Kidney (tissue), 14 donors: ENCODE measurements around the gene MAD1L1. TPM values are rescaled to one million over a fixed set of nuclear protein-coding genes. Genes with fewer than 3 reads are reported as not detected.
A peak's percentile ranks its signal among the peaks of the same experiment; 100 is the strongest.

ENCODE experiments used
- DNase-seq, 5 donors: peaks; one replicate each; pipeline ENCODE4 v3.0.0-alpha.2; 2013 to 2020
- FAIRE-seq: peaks from 2 replicates; lab custom pipeline; 2012; peaks lifted over from hg19 to GRCh38; lab: Jason Lieb, UNC
- H3K27ac ChIP-seq, 2 donors: one replicate each; pipeline ENCODE4 v1.7.0; 2013; ENCODE audit warnings: low read depth in 2 of 2, low read length in 2 of 2, inconsistent platforms in 1 of 2
- H3K27me3 ChIP-seq: one replicate; pipeline ENCODE4 v1.7.1; 2013; ENCODE audit warnings: low read length, inconsistent platforms; ENCODE audit not compliant: control insufficient read depth, insufficient read depth
- H3K36me3 ChIP-seq, 3 donors: one replicate each; pipeline versions ENCODE4 v1.7.0 to v1.7.1; 2013; ENCODE audit warnings: low read length in 3 of 3, control low read depth in 1 of 3, inconsistent platforms in 1 of 3; ENCODE audit not compliant: insufficient read depth in 3 of 3, control insufficient read depth in 2 of 3
- H3K4me1 ChIP-seq, 3 donors: one replicate each; pipeline versions ENCODE4 v1.7.0 to v1.7.1; 2013; ENCODE audit warnings: low read length in 3 of 3, inconsistent platforms in 1 of 3, low read depth in 1 of 3; ENCODE audit not compliant: control insufficient read depth in 2 of 3, insufficient read depth in 2 of 3
- H3K4me3 ChIP-seq, 3 donors: one replicate each; pipeline versions ENCODE4 v1.7.0 to v1.8.1; 2013; ENCODE audit warnings: low read length in 3 of 3, control low read depth in 1 of 3, inconsistent platforms in 1 of 3
- H3K9ac ChIP-seq, 3 donors: one replicate each; pipeline versions ENCODE4 v1.7.0 to v1.7.1; 2013; ENCODE audit warnings: low read length in 3 of 3, control low read depth in 1 of 3, inconsistent platforms in 1 of 3
- H3K9me3 ChIP-seq, 3 donors: one replicate each; pipeline versions ENCODE4 v1.7.0 to v1.7.1; 2013; ENCODE audit warnings: low read length in 3 of 3, control low read depth in 1 of 3, inconsistent platforms in 1 of 3; ENCODE audit not compliant: control insufficient read depth in 2 of 3, insufficient read depth in 1 of 3
- CTCF ChIP-seq: IDR thresholded peaks from 3 replicates; pipeline ENCODE4 v1.5.1; 2012; ENCODE audit warnings: mild to moderate bottlenecking, moderate library complexity, borderline replicate concordance; ENCODE audit not compliant: insufficient read depth; ENCODE audit errors: extremely low read depth
- intact Hi-C: fragments of 100-400 bp; cut with DNase I; formaldehyde crosslinking; loops from one replicate; pipeline ENCODE4 v1.11.1; 2022
- polyA plus RNA-seq: library from polyadenylated mRNA; stranded (reverse); fragments of 350-450 nt; fragmentation: Illumina TruSeq; extraction: RNeasy Lipid Tissue Mini Kit (QIAGEN cat#74804); gene quantifications from one replicate; pipeline ENCODE4 v1.2.3, GENCODE V29; 2014; ENCODE audit warnings: low read depth, low replicate concordance; ENCODE audit not compliant: insufficient read depth
- total RNA-seq: library from RNA; stranded (reverse); fragmentation: NEBNext Ultra II Directional; extraction: Animal tissue kit (Norgen Biotek cat#: 25700); gene quantifications from one replicate; pipeline ENCODE4 v1.2.1, GENCODE V29; 2021
- donor health status: control.
- donor health status: control.
- donor health status: control.
- donor health status: control.
- donor health status: control.
- donor health status: DM: yes; HTN: yes; CAD: no.
- donor health status: Normal renal cell carcinoma (clear cell type).

MAD1L1 gene
- total and polyA plus RNA-seq, 2 donors from 2014 or later, result 33.2 to 45.2 TPM

- FAIRE-seq, result no peak
- TF ChIP-seq CTCF, result no peak
- no peaks in the 10 kb centered on the region for H3K27me3 ChIP-seq
- H3K9ac ChIP-seq, result no peak overlapping the region
- H3K9me3 ChIP-seq, result no peaks in the 10 kb centered on the region
- peaks cover 0 to 4% (median under 1%) of the 10 kb centered on the region in 3 donors for H3K4me1 ChIP-seq
- intact Hi-C loops, result no loop called here
- H3K27ac ChIP-seq, result no peak overlapping the region
- no peaks in the 10 kb centered on the region for H3K36me3 ChIP-seq
- peak in 2 of 5 donors; percentile 31 to 64 for DNase-seq
- no peak overlapping the region for H3K4me3 ChIP-seq
Observed at GRCh38 chr7:1848013-1848640, 384.6 kb downstream of the MAD1L1 start.

- intact Hi-C loops, result no loop called here
- Histone ChIP-seq H3K9me3 (no peaks in the 10 kb centered on the region), H3K36me3 (no peaks in the 10 kb centered on the region), H3K27ac (no peak overlapping the region), H3K4me3 (no peak overlapping the region), H3K27me3 (no peaks in the 10 kb centered on the region), H3K4me1 (peaks cover 0 to 7% (median 3%) of the 10 kb centered on the region in 3 donors), H3K9ac (no peak overlapping the region)
- FAIRE-seq, result no peak
- TF ChIP-seq CTCF, result no peak
- peak in 2 of 5 donors; percentile 42 to 51 for DNase-seq
Observed at GRCh38 chr7:1847260-1848001, 385.3 kb downstream of the MAD1L1 start.

- peaks cover 0 to 7% (median 3%) of the 10 kb centered on the region in 3 donors for H3K4me1 ChIP-seq
- peak in 2 of 5 donors; percentile 43 to 58 for DNase-seq
Observed at GRCh38 chr7:1846331-1847065, 386.2 kb downstream of the MAD1L1 start.

More at GRCh38 chr7:1846331-1847065, 386.2 kb downstream of the MAD1L1 start:
- no peak for FAIRE-seq
- Histone ChIP-seq H3K9me3 (no peaks in the 10 kb centered on the region), H3K27ac (no peak overlapping the region), H3K9ac (no peak overlapping the region), H3K36me3 (no peaks in the 10 kb centered on the region), H3K4me3 (no peak overlapping the region), H3K27me3 (no peaks in the 10 kb centered on the region)
- intact Hi-C loops, result no loop called here
- TF ChIP-seq CTCF, result no peak
